Right lobe of liver (tissue), 4 donors: ENCODE results near the gene NCS1.

Experiments used
- CTCF ChIP-seq, 4 donors: fragments of 200-600 bp in 3 of 4; fragments of 450-650 bp in 1 of 4; IDR thresholded peaks; one replicate each; pipeline versions ENCODE4 v1.5.1 to v1.8.0; 2016 to 2022; ENCODE audit warnings: antibody characterized with exemption in 4 of 4, mild to moderate bottlenecking in 2 of 4
- POLR2A ChIP-seq: fragments of 450-650 bp; IDR thresholded peaks from one replicate; pipeline ENCODE4 v1.6.1; 2017; ENCODE audit warnings: antibody characterized with exemption, mild to moderate bottlenecking
- donor health status: DM: no; HTN: no; CAD: no.
- donor health status: DM: no; HTN: no; CAD: no.
- donor health status: DM: no; HTN: yes; CAD: no.

- TF ChIP-seq CTCF (IDR thresholded peaks at IDR 0.05) (no peak), POLR2A (no peak)
Observed at GRCh38 chr9:130245474-130245873, 73.3 kb downstream of the NCS1 start.
